Measurements from ENCODE around the gene ZMYND10.

GRCh38 chr3:50345586-50346234 lies at the start of gene ZMYND10:
- TF ChIP-seq, protein P1, sequence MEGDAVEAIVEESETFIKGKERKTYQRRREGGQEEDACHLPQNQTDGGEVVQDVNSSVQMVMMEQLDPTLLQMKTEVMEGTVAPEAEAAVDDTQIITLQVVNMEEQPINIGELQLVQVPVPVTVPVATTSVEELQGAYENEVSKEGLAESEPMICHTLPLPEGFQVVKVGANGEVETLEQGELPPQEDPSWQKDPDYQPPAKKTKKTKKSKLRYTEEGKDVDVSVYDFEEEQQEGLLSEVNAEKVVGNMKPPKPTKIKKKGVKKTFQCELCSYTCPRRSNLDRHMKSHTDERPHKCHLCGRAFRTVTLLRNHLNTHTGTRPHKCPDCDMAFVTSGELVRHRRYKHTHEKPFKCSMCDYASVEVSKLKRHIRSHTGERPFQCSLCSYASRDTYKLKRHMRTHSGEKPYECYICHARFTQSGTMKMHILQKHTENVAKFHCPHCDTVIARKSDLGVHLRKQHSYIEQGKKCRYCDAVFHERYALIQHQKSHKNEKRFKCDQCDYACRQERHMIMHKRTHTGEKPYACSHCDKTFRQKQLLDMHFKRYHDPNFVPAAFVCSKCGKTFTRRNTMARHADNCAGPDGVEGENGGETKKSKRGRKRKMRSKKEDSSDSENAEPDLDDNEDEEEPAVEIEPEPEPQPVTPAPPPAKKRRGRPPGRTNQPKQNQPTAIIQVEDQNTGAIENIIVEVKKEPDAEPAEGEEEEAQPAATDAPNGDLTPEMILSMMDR (IDR thresholded peaks at IDR 0.05) = no peak
- no peak for TF ChIP-seq POLR2A (IDR thresholded peaks at IDR 0.05)
